WTC11 (cell line): Measurements from ENCODE around the gene RYR2. TPM values are rescaled to one million over a fixed set of nuclear protein-coding genes. Genes with fewer than 3 reads are reported as not detected.

Source experiments
- ATAC-seq: fragments of 200-7000 bp; cut with Tn5 transposase; 2 replicates; pipeline ENCODE4 v1.10.0; 2021; ENCODE audit warnings: mild to moderate bottlenecking, moderate library complexity
- CTCF ChIA-PET: fragments of 300-600 bp; sonication (Branson Sonifier 250); formaldehyde crosslinking; loops from one replicate; lab custom pipeline; 2021; ENCODE audit warnings: antibody characterized with exemption; lab: Charles Lee
- POLR2A ChIA-PET: fragments of 350-600 bp; sonication (Branson Sonifier 250); formaldehyde crosslinking; loops from one replicate; lab custom pipeline; 2021; ENCODE audit warnings: antibody characterized with exemption; lab: Charles Lee
- DNase-seq: peaks from one replicate; pipeline ENCODE4 v3.0.0; 2021; ENCODE audit warnings: low spot score
- H3K27ac Mint-ChIP-seq: 2 replicates; pipeline ENCODE4 v1.8.0; 2021; ENCODE audit warnings: mixed read lengths
- H3K27me3 Mint-ChIP-seq: 2 replicates; pipeline ENCODE4 v1.8.0; 2021; ENCODE audit warnings: low read depth, mild to moderate bottlenecking, moderate library complexity, mixed read lengths
- H3K36me3 Mint-ChIP-seq: 2 replicates; pipeline ENCODE4 v1.8.0; 2021; ENCODE audit warnings: mixed read lengths
- H3K4me1 Mint-ChIP-seq: 2 replicates; pipeline ENCODE4 v1.8.0; 2022; ENCODE audit warnings: mixed read lengths
- H3K4me3 Mint-ChIP-seq: 2 replicates; pipeline ENCODE4 v1.8.0; 2021; ENCODE audit warnings: mild to moderate bottlenecking, moderate library complexity, mixed read lengths
- H3K9me3 Mint-ChIP-seq: 2 replicates; pipeline ENCODE4 v1.8.0; 2021; ENCODE audit warnings: mixed read lengths
- AR ChIP-seq: fragments of 250-450 bp; sonication (Bioruptor Pico); IDR thresholded peaks from 2 replicates; pipeline ENCODE4 v1.9.0; 2021; ENCODE audit warnings: mild to moderate bottlenecking
- ARID4B ChIP-seq: sonication (generic); formaldehyde crosslinking; IDR thresholded peaks from 2 replicates; pipeline ENCODE4 v1.8.0; 2023; ENCODE audit warnings: missing genetic modification reagents, mild to moderate bottlenecking, borderline replicate concordance
- ATF3 ChIP-seq: sonication (generic); formaldehyde crosslinking; conservative IDR thresholded peaks from 2 replicates; pipeline ENCODE4 v1.8.1; 2022; ENCODE audit warnings: mild to moderate bottlenecking, missing genetic modification reagents
- E2F1 ChIP-seq: sonication (generic); formaldehyde crosslinking; IDR thresholded peaks from 2 replicates; pipeline ENCODE4 v1.8.0; 2022; ENCODE audit warnings: mild to moderate bottlenecking, missing genetic modification reagents
- ETV6 ChIP-seq: sonication (generic); formaldehyde crosslinking; IDR thresholded peaks from 2 replicates; pipeline ENCODE4 v1.8.1; 2022; ENCODE audit warnings: mild to moderate bottlenecking, missing genetic modification reagents
- JAZF1 ChIP-seq: fragments of 250-450 bp; sonication (Bioruptor Pico); IDR thresholded peaks from 2 replicates; pipeline ENCODE4 v1.9.0; 2021; ENCODE audit warnings: moderate library complexity, mild to moderate bottlenecking, inconsistent platforms
- MXD4 ChIP-seq: fragments of 250-450 bp; sonication (Bioruptor Pico); IDR thresholded peaks from 2 replicates; pipeline ENCODE4 v1.8.0; 2021; ENCODE audit warnings: mild to moderate bottlenecking, moderate library complexity, borderline replicate concordance
- NFATC4 ChIP-seq: fragments of 250-450 bp; sonication (Bioruptor Pico); IDR thresholded peaks from 2 replicates; pipeline ENCODE4 v1.9.0; 2021; ENCODE audit warnings: mild to moderate bottlenecking
- NFE2L1 ChIP-seq: sonication (generic); formaldehyde crosslinking; IDR thresholded peaks from 2 replicates; pipeline ENCODE4 v1.8.1; 2023; ENCODE audit warnings: missing genetic modification reagents
- NFYB ChIP-seq: sonication (generic); formaldehyde crosslinking; conservative IDR thresholded peaks from 2 replicates; pipeline ENCODE4 v1.8.0; 2022; ENCODE audit warnings: low read depth, missing genetic modification reagents
- NR2C2 ChIP-seq: sonication (generic); formaldehyde crosslinking; IDR thresholded peaks from 2 replicates; pipeline ENCODE4 v1.8.0; 2022; ENCODE audit warnings: mild to moderate bottlenecking, missing genetic modification reagents
- OVOL2 ChIP-seq: fragments of 250-450 bp; sonication (Bioruptor Pico); IDR thresholded peaks from 2 replicates; pipeline ENCODE4 v1.9.0; 2021; ENCODE audit warnings: mild to moderate bottlenecking, borderline replicate concordance
- RELA ChIP-seq: sonication (generic); formaldehyde crosslinking; IDR thresholded peaks from 2 replicates; pipeline ENCODE4 v1.8.1; 2022; ENCODE audit warnings: missing genetic modification reagents, mild to moderate bottlenecking, borderline replicate concordance
- SMAD4 ChIP-seq: sonication (generic); formaldehyde crosslinking; IDR thresholded peaks from 2 replicates; pipeline ENCODE4 v1.8.0; 2022; ENCODE audit warnings: mild to moderate bottlenecking, missing genetic modification reagents
- TCF7 ChIP-seq: sonication (generic); formaldehyde crosslinking; IDR thresholded peaks from 2 replicates; pipeline ENCODE4 v1.8.0; 2022; ENCODE audit warnings: mild to moderate bottlenecking, low read depth, missing genetic modification reagents, moderate library complexity
- USF1 ChIP-seq: sonication (generic); formaldehyde crosslinking; IDR thresholded peaks from 2 replicates; pipeline ENCODE4 v1.8.0; 2022; ENCODE audit warnings: mild to moderate bottlenecking, missing genetic modification reagents
- ZBTB43 ChIP-seq: sonication (generic); formaldehyde crosslinking; IDR thresholded peaks from 2 replicates; pipeline ENCODE4 v1.8.1; 2023; ENCODE audit warnings: mild to moderate bottlenecking, missing genetic modification reagents
- ZMAT4 ChIP-seq: fragments of 250-450 bp; sonication (Bioruptor Pico); IDR thresholded peaks from 2 replicates; pipeline ENCODE4 v1.9.0; 2021; ENCODE audit warnings: mild to moderate bottlenecking
- ZNF219 ChIP-seq: sonication (generic); formaldehyde crosslinking; IDR thresholded peaks from 2 replicates; pipeline ENCODE4 v1.8.0; 2023; ENCODE audit warnings: missing genetic modification reagents, mild to moderate bottlenecking, borderline replicate concordance
- ZNF416 ChIP-seq: fragments of 250-450 bp; sonication (Bioruptor Pico); IDR thresholded peaks from 2 replicates; pipeline ENCODE4 v1.9.0; 2021; ENCODE audit warnings: mild to moderate bottlenecking, inconsistent platforms
- total RNA-seq: library from RNA; stranded (reverse); gene quantifications from 3 replicates; pipeline ENCODE4 v1.2.3, GENCODE V29; 2021
- TF ChIP-seq, protein P1 (sequence below): sonication (generic); formaldehyde crosslinking; IDR thresholded peaks from 2 replicates; pipeline ENCODE4 v1.8.1; 2023; ENCODE audit warnings: mild to moderate bottlenecking, missing genetic modification reagents, moderate library complexity
- TF ChIP-seq, protein P2 (sequence below): fragments of 250-450 bp; sonication (Bioruptor Pico); IDR thresholded peaks from 2 replicates; pipeline ENCODE4 v1.8.0; 2021; ENCODE audit warnings: mild to moderate bottlenecking

Gene RYR2
- total RNA-seq, 1 experiment from 2014 or later = 7.9 TPM

- no peak for TF ChIP-seq OVOL2
- TF ChIP-seq ARID4B (CRISPR knock-in tag) = no peak
- TF ChIP-seq, protein P1, sequence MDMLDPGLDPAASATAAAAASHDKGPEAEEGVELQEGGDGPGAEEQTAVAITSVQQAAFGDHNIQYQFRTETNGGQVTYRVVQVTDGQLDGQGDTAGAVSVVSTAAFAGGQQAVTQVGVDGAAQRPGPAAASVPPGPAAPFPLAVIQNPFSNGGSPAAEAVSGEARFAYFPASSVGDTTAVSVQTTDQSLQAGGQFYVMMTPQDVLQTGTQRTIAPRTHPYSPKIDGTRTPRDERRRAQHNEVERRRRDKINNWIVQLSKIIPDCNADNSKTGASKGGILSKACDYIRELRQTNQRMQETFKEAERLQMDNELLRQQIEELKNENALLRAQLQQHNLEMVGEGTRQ = no peak
- TF ChIP-seq MXD4 (CRISPR knock-in tag) = no peak
- no peak for TF ChIP-seq USF1 (CRISPR knock-in tag)
- TF ChIP-seq ZNF416 = no peak
- no peak for TF ChIP-seq ZBTB43 (CRISPR knock-in tag)
- TF ChIP-seq, all 79 proteins: peak for 0
These were observed 36.3 kb upstream of the RYR2 start (continued) for GRCh38 chr1:237005674-237006073.

GRCh38 chr1:237007147-237007881, 34.7 kb upstream of the RYR2 start:
- DNase-seq (no peak), ATAC-seq (no peak)
- peaks cover 7% of the 10 kb centered on the region for H3K27me3 Mint-ChIP-seq
- POLR2A ChIA-PET = no interaction called here
- H3K36me3 Mint-ChIP-seq = no peaks in the 10 kb centered on the region
- H3K4me1 Mint-ChIP-seq = peaks cover 34% of the 10 kb centered on the region
- H3K9me3 Mint-ChIP-seq = peaks cover 4% of the 10 kb centered on the region
- no peak overlapping the region for H3K4me3 Mint-ChIP-seq
- H3K27ac Mint-ChIP-seq = no peak overlapping the region
- CTCF ChIA-PET = no interaction called here
- TF ChIP-seq TCF7 (CRISPR knock-in tag) (no peak), NFE2L1 (no peak), ETV6 (CRISPR knock-in tag) (no peak), E2F1 (no peak), ZNF219 (no peak), RELA (CRISPR knock-in tag) (no peak), NR2C2 (CRISPR knock-in tag) (no peak), JAZF1 (CRISPR knock-in tag) (no peak), NFYB (no peak), ZMAT4 (no peak), SMAD4 (CRISPR knock-in tag) (no peak), ATF3 (CRISPR knock-in tag) (no peak), NFATC4 (no peak), USF1 (CRISPR knock-in tag) (no peak), AR (no peak)
- TF ChIP-seq, protein P2, sequence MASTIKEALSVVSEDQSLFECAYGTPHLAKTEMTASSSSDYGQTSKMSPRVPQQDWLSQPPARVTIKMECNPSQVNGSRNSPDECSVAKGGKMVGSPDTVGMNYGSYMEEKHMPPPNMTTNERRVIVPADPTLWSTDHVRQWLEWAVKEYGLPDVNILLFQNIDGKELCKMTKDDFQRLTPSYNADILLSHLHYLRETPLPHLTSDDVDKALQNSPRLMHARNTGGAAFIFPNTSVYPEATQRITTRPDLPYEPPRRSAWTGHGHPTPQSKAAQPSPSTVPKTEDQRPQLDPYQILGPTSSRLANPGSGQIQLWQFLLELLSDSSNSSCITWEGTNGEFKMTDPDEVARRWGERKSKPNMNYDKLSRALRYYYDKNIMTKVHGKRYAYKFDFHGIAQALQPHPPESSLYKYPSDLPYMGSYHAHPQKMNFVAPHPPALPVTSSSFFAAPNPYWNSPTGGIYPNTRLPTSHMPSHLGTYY (CRISPR knock-in tag) = no peak
